Measurements from ENCODE around the gene TRIM24. TPM values are rescaled to one million over a fixed set of nuclear protein-coding genes. Genes with fewer than 3 reads are reported as not detected.

The TRIM24 gene
- total RNA-seq, 1 donor from 2014 or later: 20.7 TPM

- TF ChIP-seq CTCF (IDR thresholded peaks at IDR 0.05; ENCODE audit: insufficient read depth, low read length, poor library complexity, severe bottlenecking): no peak
- no peaks in the 10 kb centered on the region for H3K27me3 ChIP-seq (ENCODE audit: control insufficient read depth, insufficient read depth, low read length)
- no peak overlapping the region for H3K4me3 ChIP-seq (ENCODE audit: low read depth, low read length)
- no peak for DNase-seq (ENCODE audit: low read depth)
- H3K36me3 ChIP-seq (ENCODE audit: control insufficient read depth, insufficient read depth, low read length): peaks cover 1% of the 10 kb centered on the region
Observed at GRCh38 chr7:138519061-138519798, 59.2 kb downstream of the TRIM24 start.

- DNase-seq (ENCODE audit: low read depth): no peak
- Histone ChIP-seq H3K4me3 (ENCODE audit: low read depth, low read length) (no peak overlapping the region), H3K36me3 (ENCODE audit: control insufficient read depth, insufficient read depth, low read length) (no peaks in the 10 kb centered on the region), H3K27me3 (ENCODE audit: control insufficient read depth, insufficient read depth, low read length) (no peaks in the 10 kb centered on the region)
- TF ChIP-seq CTCF (IDR thresholded peaks at IDR 0.05; ENCODE audit: insufficient read depth, low read length, poor library complexity, severe bottlenecking): no peak
Observed at GRCh38 chr7:138520742-138521141, 60.7 kb downstream of the TRIM24 start.

- TF ChIP-seq CTCF (IDR thresholded peaks at IDR 0.05; ENCODE audit: insufficient read depth, low read length, poor library complexity, severe bottlenecking): no peak
- DNase-seq (ENCODE audit: low read depth): no peak
- Histone ChIP-seq H3K27me3 (ENCODE audit: control insufficient read depth, insufficient read depth, low read length) (no peaks in the 10 kb centered on the region), H3K36me3 (ENCODE audit: control insufficient read depth, insufficient read depth, low read length) (no peaks in the 10 kb centered on the region), H3K4me3 (ENCODE audit: low read depth, low read length) (no peak overlapping the region)
Observed at GRCh38 chr7:138521837-138522461, 61.9 kb downstream of the TRIM24 start.

- no peak for TF ChIP-seq CTCF (IDR thresholded peaks at IDR 0.05; ENCODE audit: insufficient read depth, low read length, poor library complexity, severe bottlenecking)
- Histone ChIP-seq H3K4me3 (ENCODE audit: low read depth, low read length) (no peak overlapping the region), H3K27me3 (ENCODE audit: control insufficient read depth, insufficient read depth, low read length) (no peaks in the 10 kb centered on the region), H3K36me3 (ENCODE audit: control insufficient read depth, insufficient read depth, low read length) (peaks cover 2% of the 10 kb centered on the region)
- DNase-seq (ENCODE audit: low read depth): no peak
Observed at GRCh38 chr7:138524259-138524658, 64.2 kb downstream of the TRIM24 start.

- no peak for DNase-seq (ENCODE audit: low read depth)
- TF ChIP-seq CTCF (IDR thresholded peaks at IDR 0.05; ENCODE audit: insufficient read depth, low read length, poor library complexity, severe bottlenecking): no peak
- peaks cover 4% of the 10 kb centered on the region for H3K36me3 ChIP-seq (ENCODE audit: control insufficient read depth, insufficient read depth, low read length)
Observed at GRCh38 chr7:138525757-138526156, 65.7 kb downstream of the TRIM24 start.

More at GRCh38 chr7:138525757-138526156, 65.7 kb downstream of the TRIM24 start:
- Histone ChIP-seq H3K4me3 (ENCODE audit: low read depth, low read length) (no peak overlapping the region), H3K27me3 (ENCODE audit: control insufficient read depth, insufficient read depth, low read length) (no peaks in the 10 kb centered on the region)
